H9 (cell line): ENCODE results near the gene SEPTIN5. TPM values are rescaled to one million over a fixed set of nuclear protein-coding genes. Genes with fewer than 3 reads are reported as not detected.

Source experiments
- DNase-seq: peaks from one replicate; pipeline ENCODE4 v3.0.0-alpha.2; 2017
- H2AFZ ChIP-seq: one replicate; pipeline ENCODE4 v1.6.1; 2013; ENCODE audit warnings: mild to moderate bottlenecking, low read length, control low read depth, moderate library complexity
- H2AK5ac ChIP-seq: 2 replicates; pipeline ENCODE4 v1.6.1; 2013; ENCODE audit warnings: low read length, control low read depth, mixed read lengths; ENCODE audit not compliant: insufficient read length
- H2BK120ac ChIP-seq: one replicate; pipeline ENCODE4 v1.6.1; 2013; ENCODE audit warnings: low read depth, mild to moderate bottlenecking, low read length, control low read depth, inconsistent platforms; ENCODE audit not compliant: poor library complexity, severe bottlenecking
- H2BK12ac ChIP-seq: 2 replicates; pipeline ENCODE4 v1.6.1; 2013; ENCODE audit warnings: low read length, control low read depth, mixed read lengths, low read depth; ENCODE audit not compliant: insufficient read length
- H2BK15ac ChIP-seq: 2 replicates; pipeline ENCODE4 v1.6.1; 2013; ENCODE audit warnings: low read depth, low read length, control low read depth
- H2BK20ac ChIP-seq: one replicate; pipeline ENCODE4 v1.6.1; 2013; ENCODE audit warnings: low read depth, mild to moderate bottlenecking, low read length, control low read depth, inconsistent platforms; ENCODE audit not compliant: poor library complexity, severe bottlenecking
- H2BK5ac ChIP-seq: 2 replicates; pipeline ENCODE4 v1.6.1; 2013; ENCODE audit warnings: low read length, control low read depth, mixed read lengths; ENCODE audit not compliant: insufficient read length
- H3K14ac ChIP-seq: 2 replicates; pipeline ENCODE4 v1.6.1; 2013; ENCODE audit warnings: low read length, control low read depth; ENCODE audit not compliant: insufficient read depth
- H3K18ac ChIP-seq: 2 replicates; pipeline ENCODE4 v1.6.1; 2013; ENCODE audit warnings: low read depth, mild to moderate bottlenecking, mixed read lengths, low read length, control low read depth; ENCODE audit not compliant: insufficient read length
- H3K23ac ChIP-seq: 2 replicates; pipeline ENCODE4 v1.6.1; 2013; ENCODE audit warnings: low read length, control low read depth, mixed read lengths, low read depth; ENCODE audit not compliant: insufficient read length
- H3K23me2 ChIP-seq: 2 replicates; pipeline ENCODE4 v1.6.1; 2013; ENCODE audit warnings: low read depth, mild to moderate bottlenecking, mixed read lengths, low read length, control low read depth; ENCODE audit not compliant: insufficient read length, poor library complexity, severe bottlenecking
- H3K27ac ChIP-seq: 2 replicates; pipeline ENCODE4 v1.5.1; 2013; ENCODE audit warnings: low read length, control low read depth, mixed read lengths, low read depth; ENCODE audit not compliant: insufficient read length
- H3K27me3 ChIP-seq: 2 replicates; pipeline ENCODE4 v1.6.1; 2013; ENCODE audit warnings: low read length, control low read depth, inconsistent platforms; ENCODE audit not compliant: insufficient read depth
- H3K4ac ChIP-seq: 2 replicates; pipeline ENCODE4 v1.6.1; 2013; ENCODE audit warnings: low read depth, mild to moderate bottlenecking, control low read depth, inconsistent platforms, low read length, moderate library complexity
- H3K4me1 ChIP-seq: 2 replicates; pipeline ENCODE4 v1.6.1; 2013; ENCODE audit warnings: low read length, control low read depth, inconsistent platforms; ENCODE audit not compliant: insufficient read depth
- H3K4me2 ChIP-seq: 2 replicates; pipeline ENCODE4 v1.6.1; 2013; ENCODE audit warnings: low read length, control low read depth, mixed read lengths; ENCODE audit not compliant: insufficient read length, insufficient read depth
- H3K56ac ChIP-seq: 2 replicates; pipeline ENCODE4 v1.6.1; 2013; ENCODE audit warnings: low read depth, mild to moderate bottlenecking, mixed read lengths, low read length, control low read depth; ENCODE audit not compliant: insufficient read length
- H3K79me1 ChIP-seq: 2 replicates; pipeline ENCODE4 v1.6.1; 2013; ENCODE audit warnings: low read depth, mild to moderate bottlenecking, moderate library complexity, low read length, control low read depth, inconsistent platforms; ENCODE audit not compliant: insufficient read depth, poor library complexity, severe bottlenecking
- H3K79me2 ChIP-seq: 2 replicates; pipeline ENCODE4 v1.6.1; 2013; ENCODE audit warnings: low read length, control low read depth, inconsistent platforms; ENCODE audit not compliant: insufficient read depth
- H3K9ac ChIP-seq: 2 replicates; pipeline ENCODE4 v1.6.1; 2013; ENCODE audit warnings: low read length, control low read depth, mixed read lengths; ENCODE audit not compliant: insufficient read length; ENCODE audit errors: extremely low read depth
- H3K9me3 ChIP-seq: one replicate; pipeline ENCODE4 v1.6.1; 2013; ENCODE audit warnings: low read depth, low read length, inconsistent platforms; ENCODE audit not compliant: control insufficient read depth
- H3T11ph ChIP-seq: one replicate; pipeline ENCODE4 v1.6.1; 2013; ENCODE audit warnings: mild to moderate bottlenecking, low read length, control low read depth, inconsistent platforms
- H4K20me1 ChIP-seq: one replicate; pipeline ENCODE4 v1.6.1; 2013; ENCODE audit not compliant: control insufficient read depth, insufficient read length, insufficient read depth
- H4K5ac ChIP-seq: 2 replicates; pipeline ENCODE4 v1.6.1; 2013; ENCODE audit warnings: low read depth, mild to moderate bottlenecking, mixed read lengths, low read length, control low read depth; ENCODE audit not compliant: insufficient read length
- H4K8ac ChIP-seq: replicated peaks from 2 replicates; pipeline ENCODE4 v1.6.1; 2013; ENCODE audit warnings: low read length, control low read depth, mixed read lengths, low read depth; ENCODE audit not compliant: insufficient read length
- H4K91ac ChIP-seq: 2 replicates; pipeline ENCODE4 v1.6.1; 2013; ENCODE audit warnings: low read depth, mild to moderate bottlenecking, moderate library complexity, mixed read lengths, low read length, control low read depth; ENCODE audit not compliant: insufficient read length
- H3K27ac Mint-ChIP-seq, 3 experiments: 2 replicates in 2 of 3; 3 replicates in 1 of 3; pipeline ENCODE4 v1.8.0; 2020 to 2021; ENCODE audit warnings: mixed read lengths in 3 of 3, mild to moderate bottlenecking in 1 of 3, moderate library complexity in 1 of 3
- H3K27me3 Mint-ChIP-seq: 2 replicates; pipeline ENCODE4 v1.8.0; 2021; ENCODE audit warnings: low read depth, mild to moderate bottlenecking, moderate library complexity, mixed read lengths
- H3K36me3 Mint-ChIP-seq, 3 experiments: 2 replicates in 2 of 3; 3 replicates in 1 of 3; pipeline ENCODE4 v1.8.0; 2020 to 2021; ENCODE audit warnings: low read depth in 3 of 3, mixed read lengths in 3 of 3; ENCODE audit not compliant: insufficient read depth in 1 of 3
- H3K4me1 Mint-ChIP-seq, 2 experiments: 2 replicates each; pipeline ENCODE4 v1.8.0; 2020; ENCODE audit warnings: mixed read lengths in 2 of 2
- H3K4me3 Mint-ChIP-seq, 2 experiments: 2 replicates in 1 of 2; 3 replicates in 1 of 2; pipeline ENCODE4 v1.8.0; 2020 to 2021; ENCODE audit warnings: mild to moderate bottlenecking in 2 of 2, mixed read lengths in 2 of 2, moderate library complexity in 1 of 2
- H3K9me3 Mint-ChIP-seq, 2 experiments: 2 replicates in 1 of 2; 3 replicates in 1 of 2; pipeline ENCODE4 v1.8.0; 2020; ENCODE audit warnings: mild to moderate bottlenecking in 2 of 2, mixed read lengths in 2 of 2, moderate library complexity in 1 of 2
- CTCF ChIP-seq: fragments of 200-600 bp; sonication (generic); conservative IDR thresholded peaks from 3 replicates; pipeline ENCODE4 v1.8.0; 2021; ENCODE audit warnings: antibody characterized with exemption, mild to moderate bottlenecking
- WGBS: extraction: QIAGEN DNeasy Blood & Tissue Kit; methylation state at CpG from one replicate; pipeline ENCODE4 v1.1.7; 2013; ENCODE audit warnings: missing lambda C conversion rate, low lambda C conversion rate, mixed read lengths; ENCODE audit not compliant: insufficient read length; ENCODE audit errors: extremely low coverage; 5-methylcytosine and 5-hydroxymethylcytosine counted together
- total RNA-seq: library from RNA; stranded (reverse); gene quantifications from 2 replicates; pipeline ENCODE4 v1.2.1, GENCODE V29; 2021

SEPTIN5 gene
- total RNA-seq, 1 experiment from 2014 or later: 17.8 TPM

GRCh38 chr22:19722982-19723231 lies 8.6 kb downstream of the SEPTIN5 start:
- H4K20me1 ChIP-seq: peaks cover 4% of the 10 kb centered on the region
- H3K27ac ChIP-seq: no peak overlapping the region
- peak overlapping the region; percentile 54 to 77; a peak in 4 of 5 replicates for H3K4me3 Mint-ChIP-seq

More at GRCh38 chr22:19722982-19723231, 8.6 kb downstream of the SEPTIN5 start:
- Histone ChIP-seq H2AFZ (no peak overlapping the region), H3K18ac (no peak overlapping the region), H3K4me2 (peak overlapping the region; percentile 54), H2BK20ac (no peak overlapping the region), H2BK12ac (no peak overlapping the region), H4K8ac (no peak overlapping the region), H3K56ac (no peak overlapping the region), H3K9me3 (no peaks in the 10 kb centered on the region), H4K5ac (no peak overlapping the region), H3K23me2 (peaks cover 10% of the 10 kb centered on the region), H3K4ac (no peak overlapping the region), H3K27me3 (peaks cover 77% of the 10 kb centered on the region; the same call in 1 of the 2 replicates), H4K91ac (no peak overlapping the region), H3K14ac (no peak overlapping the region), H2BK120ac (no peak overlapping the region), H2BK15ac (no peak overlapping the region), H2AK5ac (no peak overlapping the region), H3K4me1 (no peaks in the 10 kb centered on the region), H2BK5ac (no peak overlapping the region), H3K9ac (no peak overlapping the region), H3K79me1 (no peaks in the 10 kb centered on the region), H3K23ac (no peak overlapping the region), H3T11ph (no peak overlapping the region), H3K79me2 (no peaks in the 10 kb centered on the region)
- peaks cover 84% of the 10 kb centered on the region for H3K27me3 Mint-ChIP-seq
- H3K27ac Mint-ChIP-seq: no peak overlapping the region
- WGBS: no CpG with 5 or more reads among the region's 15 CpGs
- peaks cover 14 to 34% of the 10 kb centered on the region in 2 experiments for H3K4me1 Mint-ChIP-seq
- peaks cover 7 to 16% (median 14%) of the 10 kb centered on the region in 3 experiments; a peak in 6 of 7 replicates for H3K36me3 Mint-ChIP-seq
- peaks cover 13 to 25% of the 10 kb centered on the region in 2 experiments; a peak in 4 of 5 replicates for H3K9me3 Mint-ChIP-seq
- no peak for DNase-seq
- no peak; the same call in 2 of the 3 replicates for TF ChIP-seq CTCF
